HG03520 (cell line): ENCODE data around the gene FBXO36.

Source experiments
- ATAC-seq: cut with Tn5 transposase; IDR thresholded peaks from one replicate; pipeline ENCODE4 v1.9.1; 2021; ENCODE audit warnings: mild to moderate bottlenecking, moderate library complexity; ENCODE audit not compliant: unreplicated experiment

FBXO36 gene

GRCh38 chr2:230043025-230043424 lies 120.7 kb downstream of the FBXO36 start:
- ATAC-seq: no peak

- no peak for ATAC-seq
Observed at GRCh38 chr2:230043461-230043860, 121.2 kb downstream of the FBXO36 start.

GRCh38 chr2:230046491-230046890 lies 124.2 kb downstream of the FBXO36 start:
- no peak for ATAC-seq

GRCh38 chr2:230048010-230048671 lies 125.8 kb downstream of the FBXO36 start:
- ATAC-seq: no peak

- ATAC-seq: no peak
Observed at GRCh38 chr2:230050136-230050535, 127.8 kb downstream of the FBXO36 start.

GRCh38 chr2:230052299-230052698 lies 130.0 kb downstream of the FBXO36 start:
- ATAC-seq: no peak

- no peak for ATAC-seq
Observed at GRCh38 chr2:230053753-230054478, 131.6 kb downstream of the FBXO36 start.

- no peak for ATAC-seq
Observed at GRCh38 chr2:230060672-230061293, 138.5 kb downstream of the FBXO36 start.
